DMS 273 (cell line): Measurements from ENCODE around the gene YTHDC1.

ENCODE experiments used
- DNase-seq: peaks from one replicate; lab custom pipeline; 2025; ENCODE audit not compliant: unreplicated experiment; lab: John Stamatoyannopoulos, UW

Gene YTHDC1

DNA sequence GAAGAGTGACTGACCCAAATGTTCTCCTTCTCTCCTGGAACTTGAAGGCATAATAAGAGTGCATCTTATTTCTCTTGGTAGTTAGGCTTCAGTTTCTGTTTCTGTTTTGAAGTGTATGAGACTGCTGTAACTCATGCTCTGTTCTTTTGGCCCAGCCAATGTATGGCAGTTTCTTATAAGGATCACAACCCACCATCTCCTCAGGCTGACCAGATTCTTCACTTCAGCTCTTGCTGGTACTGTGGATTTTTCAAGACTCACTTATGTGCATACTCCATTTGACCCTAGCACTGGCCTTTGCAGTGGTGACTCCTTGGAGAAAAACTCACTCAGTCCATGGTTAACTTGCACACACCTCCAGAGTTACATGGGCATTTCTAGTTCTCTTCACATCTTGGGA lies 9.6 kb upstream of the YTHDC1 start:
- no peak for DNase-seq

DNA sequence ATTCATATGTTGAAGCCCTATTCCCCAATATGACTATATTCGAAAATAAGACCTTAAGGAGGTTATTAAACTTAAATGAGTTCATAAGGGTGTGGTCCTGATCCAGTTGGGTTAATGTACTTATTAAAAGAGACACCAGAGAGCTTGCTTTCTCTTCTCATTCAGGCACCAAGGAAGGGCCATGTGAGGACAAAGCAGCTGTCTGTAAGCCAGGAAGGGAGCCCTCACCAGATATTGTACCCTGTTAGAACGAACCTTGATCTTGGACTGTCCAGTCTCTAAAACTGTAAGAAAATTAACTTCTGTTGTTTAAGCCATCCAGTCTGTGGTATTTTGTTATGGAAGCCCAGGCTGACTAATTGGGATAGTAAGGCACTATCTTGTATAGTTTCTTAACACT lies 9.1 kb upstream of the YTHDC1 start:
- DNase-seq: no peak

DNA sequence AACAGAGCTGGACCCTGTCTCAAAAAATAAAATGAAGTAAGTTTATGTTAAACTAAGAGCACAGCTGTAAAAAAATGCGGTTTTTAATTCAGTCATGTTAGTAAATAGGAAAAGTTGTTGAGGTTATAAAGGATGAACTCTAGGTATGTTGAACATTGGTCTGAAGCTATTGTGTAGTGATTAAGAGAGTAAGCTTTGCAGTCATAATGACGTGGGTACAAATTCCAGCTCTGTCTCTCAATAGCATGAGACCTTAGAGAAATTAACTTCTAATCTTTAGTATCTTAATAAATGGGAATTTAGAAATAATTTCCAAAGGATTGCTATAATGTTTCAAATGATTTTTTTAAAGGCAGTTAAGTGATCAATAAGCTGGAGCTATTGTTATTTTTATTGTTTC lies 2.9 kb upstream of the YTHDC1 start:
- DNase-seq: no peak

DNA sequence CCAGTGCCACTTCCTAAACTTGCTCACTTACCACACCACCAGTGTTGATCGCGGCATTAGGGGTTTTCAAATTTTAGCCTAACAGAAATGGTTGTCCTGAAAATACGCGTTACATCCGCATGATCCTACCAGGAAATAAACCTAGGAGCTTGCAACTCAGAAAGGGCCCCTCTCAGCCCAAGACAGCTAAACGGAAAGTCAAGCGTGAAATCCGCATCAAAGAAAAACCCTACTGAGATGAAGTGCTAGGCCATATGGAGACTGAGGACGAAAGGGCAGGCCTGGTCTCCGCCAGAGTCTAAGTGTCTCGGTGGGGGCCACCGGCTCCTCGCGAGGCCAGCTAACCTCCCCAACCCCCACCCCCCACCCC lies 626 bp downstream of the YTHDC1 start:
- DNase-seq: peak; percentile 65

DNA sequence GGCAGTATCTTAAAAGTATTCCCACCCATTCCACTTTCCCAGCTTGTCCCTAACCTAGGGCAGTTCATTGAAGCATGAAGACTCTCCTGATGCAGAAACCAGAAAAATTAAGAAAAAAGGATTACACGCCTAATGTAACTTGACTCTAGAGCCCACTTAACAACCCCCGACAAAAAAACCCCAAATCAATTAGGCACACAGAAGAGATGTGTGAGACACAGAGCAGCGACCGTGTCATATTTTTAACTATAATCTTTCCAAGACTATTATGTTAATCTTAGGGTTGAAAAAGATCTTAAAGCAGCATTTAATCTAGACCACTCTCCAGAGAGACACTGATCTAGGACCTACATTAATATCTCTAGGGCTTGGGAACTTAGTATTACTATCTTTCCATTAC lies 1.3 kb downstream of the YTHDC1 start:
- DNase-seq: peak; percentile 10

DNA sequence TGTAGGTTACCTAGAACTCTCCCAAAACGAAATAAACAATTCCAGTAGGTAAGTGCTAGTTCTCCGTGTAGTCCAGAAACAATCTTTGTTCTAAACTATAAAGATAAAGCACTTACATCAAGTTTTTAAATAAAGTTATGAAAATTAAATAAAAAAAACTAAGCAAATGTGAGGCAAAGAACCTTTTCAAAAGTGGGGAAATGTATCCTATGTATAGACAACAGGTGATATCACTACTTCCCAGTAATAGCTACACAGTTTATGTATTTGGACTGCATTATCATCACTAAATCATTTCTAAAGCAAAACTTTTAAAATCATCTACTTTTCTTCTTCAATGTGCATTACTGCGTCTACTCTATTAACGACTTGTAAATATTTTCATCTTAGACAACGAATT lies 2.0 kb downstream of the YTHDC1 start:
- DNase-seq: no peak

DNA sequence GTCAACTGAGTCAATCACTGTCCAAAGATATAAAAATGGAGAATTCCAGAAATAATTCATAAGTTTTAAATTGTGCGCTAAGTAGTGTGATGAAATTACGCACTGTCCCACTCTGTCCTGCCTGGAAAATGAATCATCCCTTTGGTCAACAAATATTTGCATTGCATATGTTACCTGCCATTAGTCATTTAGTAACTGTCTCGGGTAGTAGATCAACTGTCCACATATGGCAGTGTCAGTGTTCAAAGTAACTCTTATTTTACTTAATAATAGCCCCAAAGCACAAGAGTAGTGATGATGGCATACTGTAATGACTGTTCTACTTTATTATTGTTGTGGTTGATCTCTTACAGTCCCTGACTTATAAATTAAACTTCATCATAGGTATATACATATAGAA lies 3.4 kb downstream of the YTHDC1 start:
- no peak for DNase-seq

DNA sequence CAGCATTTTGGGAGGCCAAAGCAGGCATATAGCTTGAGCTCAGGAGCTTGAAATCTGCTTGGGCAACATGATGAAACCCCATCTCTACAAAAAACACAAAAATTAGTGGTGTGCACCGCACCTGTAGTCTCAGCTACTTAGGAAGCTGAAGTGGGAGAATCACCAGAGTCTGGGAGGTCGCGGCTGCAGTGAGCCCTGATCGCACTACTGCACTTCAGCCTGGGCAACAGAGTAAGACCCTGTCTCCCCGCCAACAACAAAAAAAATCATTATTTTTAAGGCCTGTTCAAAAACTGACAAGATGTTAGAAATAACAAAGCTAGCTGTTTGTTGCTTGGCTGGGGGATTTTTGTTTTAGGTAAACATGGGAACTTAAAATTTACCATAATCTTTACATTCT lies 5.1 kb downstream of the YTHDC1 start:
- no peak for DNase-seq

DNA sequence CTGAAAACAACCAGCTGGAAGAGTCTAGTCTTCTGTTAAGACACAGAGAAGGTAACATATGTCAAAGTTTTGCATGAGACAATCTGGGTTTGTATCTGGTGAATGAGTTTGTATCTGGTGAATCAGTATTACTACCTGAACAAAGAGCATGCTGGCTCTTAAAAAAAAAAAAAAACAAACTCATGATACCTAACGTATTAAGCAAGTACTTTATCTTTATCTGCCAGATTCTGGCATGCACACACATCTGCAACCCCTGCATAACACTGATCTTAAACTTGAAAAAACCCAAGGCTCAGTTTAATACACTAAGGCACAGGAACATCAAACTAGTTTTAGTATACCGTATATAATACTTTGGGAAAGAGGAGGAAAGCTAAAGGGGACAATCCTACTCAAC lies 5.8 kb downstream of the YTHDC1 start:
- no peak for DNase-seq

DNA sequence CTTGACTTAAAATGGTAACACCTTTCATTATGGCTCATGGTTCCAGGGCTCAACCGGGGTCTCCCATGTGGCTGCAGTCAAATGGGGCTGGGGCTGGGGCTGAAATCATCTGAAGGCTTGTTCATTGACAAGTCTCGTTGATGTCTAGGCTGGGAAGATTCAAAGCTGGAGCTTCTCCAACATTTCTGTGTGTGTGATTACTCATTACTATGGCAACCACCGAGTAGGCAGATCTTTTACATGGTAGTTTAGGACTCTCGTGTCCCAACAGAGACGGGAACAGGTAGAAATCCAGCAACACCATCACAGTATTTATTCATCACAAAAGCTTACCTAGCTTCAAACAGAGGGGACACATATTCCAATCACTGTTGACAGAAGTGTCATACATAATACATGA lies 7.8 kb downstream of the YTHDC1 start:
- DNase-seq: peak; percentile 6

DNA sequence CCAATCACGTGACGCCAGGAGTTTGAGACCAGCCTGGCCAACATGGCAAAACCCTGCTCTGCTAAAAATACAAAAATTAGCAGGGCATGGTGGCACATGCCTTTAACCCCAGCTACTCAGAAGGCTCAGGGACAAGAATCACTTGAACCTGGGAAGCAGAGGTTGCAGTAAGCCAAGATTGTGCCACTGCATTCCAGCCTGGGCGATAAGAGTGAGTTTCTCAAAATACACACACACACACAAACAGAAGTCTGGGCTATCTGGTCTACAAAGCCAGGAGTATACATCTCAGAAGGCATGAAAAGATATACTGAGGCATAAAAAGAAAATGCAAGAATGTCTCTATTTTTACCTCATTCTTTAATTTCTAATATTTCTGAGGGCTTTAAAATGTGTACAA lies 11.3 kb downstream of the YTHDC1 start:
- no peak for DNase-seq

DNA sequence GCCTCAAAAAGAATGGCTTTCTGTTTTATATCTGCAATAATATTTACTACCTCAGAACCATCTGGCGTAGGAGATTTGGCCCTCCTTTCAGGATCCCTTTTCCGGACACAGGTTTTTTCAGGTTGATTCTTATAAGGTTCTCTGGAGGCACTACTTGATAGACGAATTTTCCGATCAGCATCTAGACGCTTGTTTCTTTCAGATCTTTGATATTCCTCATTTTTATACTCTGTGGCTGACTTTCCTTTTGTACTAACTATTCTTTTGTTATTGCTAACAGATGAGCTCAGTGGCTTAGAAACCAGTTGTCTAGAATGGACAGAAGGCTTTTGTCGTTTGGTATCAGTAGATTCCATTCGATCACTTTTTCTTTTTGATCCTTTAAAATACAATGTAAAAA lies 12.4 kb downstream of the YTHDC1 start:
- no peak for DNase-seq

DNA sequence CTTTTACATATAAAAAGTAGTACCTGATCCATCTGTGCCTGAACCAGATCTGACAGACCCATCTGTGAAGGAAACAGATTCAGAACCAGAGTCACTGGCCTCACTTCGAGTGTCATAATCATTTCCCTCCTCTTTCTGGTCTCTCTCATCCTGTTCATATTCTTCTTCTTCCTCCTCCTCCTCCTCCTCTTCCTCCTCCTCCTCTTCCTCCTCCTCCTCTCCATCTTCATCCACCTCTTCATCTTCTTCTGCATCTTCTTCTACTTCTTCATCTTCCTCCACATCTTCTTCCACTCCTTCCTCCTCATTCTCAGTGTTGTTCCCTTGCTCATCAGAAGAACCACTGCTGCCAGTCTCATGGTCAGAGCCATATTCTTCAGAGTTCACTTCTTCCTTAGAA lies 12.9 kb downstream of the YTHDC1 start:
- DNase-seq: no peak

DNA sequence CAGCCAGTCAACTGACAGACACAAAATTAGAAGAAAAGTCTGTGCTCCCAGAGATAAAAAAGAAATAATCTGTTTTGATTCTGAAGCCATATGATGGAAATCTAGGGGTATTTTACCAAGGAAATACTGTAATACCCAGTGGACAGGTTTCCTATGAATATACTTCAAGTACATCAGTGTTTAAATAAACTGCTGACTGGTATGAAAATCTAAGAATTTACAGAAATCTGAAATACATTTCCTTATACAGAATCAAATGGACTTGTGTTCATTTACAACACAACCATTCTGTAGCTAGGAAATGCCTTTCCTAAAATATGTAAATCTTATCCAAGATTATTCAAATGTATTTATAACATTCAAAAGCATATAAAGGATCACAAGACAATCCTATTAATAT lies 13.4 kb downstream of the YTHDC1 start:
- DNase-seq: no peak

DNA sequence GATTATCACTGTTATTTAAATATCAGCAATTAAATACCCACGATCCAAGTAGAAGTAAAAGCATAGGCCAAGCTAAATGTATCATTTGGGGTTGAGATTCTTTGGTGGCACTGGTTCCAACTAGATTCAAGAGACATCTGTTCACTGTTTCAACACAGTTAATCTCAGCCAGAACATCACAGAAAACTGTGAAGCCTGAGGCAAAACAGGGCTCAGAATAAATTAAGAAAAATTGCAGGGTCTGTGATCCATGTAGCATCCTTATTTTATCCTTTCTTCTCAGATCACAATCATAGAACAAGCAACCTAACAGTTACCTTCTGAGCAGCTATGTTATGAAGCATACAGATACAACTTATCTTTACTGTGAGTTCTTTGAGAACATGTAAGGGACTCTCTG lies 23.7 kb downstream of the YTHDC1 start:
- no peak for DNase-seq

DNA sequence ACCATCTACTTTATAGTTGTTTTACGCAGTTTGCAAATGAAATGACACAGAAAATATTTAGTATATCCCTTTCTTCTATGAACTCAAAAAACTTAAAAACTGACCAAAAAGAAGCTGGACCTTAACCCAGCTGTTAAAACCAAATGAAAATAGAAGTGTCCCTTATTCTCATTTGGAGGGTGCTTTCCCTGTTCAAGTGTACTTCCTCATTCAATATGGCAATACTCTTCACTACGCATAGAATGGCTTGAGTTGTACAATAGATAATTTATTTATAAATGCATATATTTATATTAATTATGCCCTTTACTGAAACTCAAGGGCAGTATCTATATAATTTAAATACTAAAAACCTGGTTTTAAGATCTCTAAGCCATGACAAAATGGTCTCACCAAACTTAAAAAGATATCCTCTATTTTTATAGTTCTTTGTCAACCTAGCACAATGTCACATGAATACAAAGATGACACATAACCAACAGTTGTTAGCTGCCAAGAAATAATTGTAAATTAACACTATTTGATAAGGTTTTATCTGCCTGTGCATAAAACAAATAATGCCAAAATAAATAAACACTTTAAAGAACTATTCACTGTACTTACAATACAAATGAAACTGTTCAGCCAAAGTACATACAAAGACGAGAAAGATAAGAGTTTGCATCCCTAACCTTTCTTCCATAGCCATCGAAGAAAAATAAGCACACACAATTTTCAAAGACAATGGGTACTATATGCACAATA lies 25.2 kb downstream of the YTHDC1 start:
- DNase-seq: no peak

DNA sequence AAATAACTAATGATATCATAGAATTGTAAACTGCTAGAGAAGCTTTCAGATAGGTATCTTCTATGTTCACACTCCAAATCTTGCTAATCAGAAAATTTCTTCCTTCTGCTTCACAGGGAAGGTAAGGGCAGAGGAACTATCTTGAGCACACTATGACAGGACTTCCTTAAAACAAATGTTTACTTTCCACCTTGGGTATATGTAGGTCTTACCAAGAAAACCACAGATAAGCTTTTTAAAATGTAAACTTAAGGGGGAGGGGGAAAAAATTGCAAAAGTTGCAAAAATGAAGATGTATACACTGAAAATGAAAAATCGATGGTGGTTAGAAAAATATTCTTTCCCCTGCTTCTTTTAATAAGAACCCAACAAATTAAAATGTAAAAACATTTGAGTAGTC lies 30.9 kb downstream of the YTHDC1 start:
- no peak for DNase-seq

DNA sequence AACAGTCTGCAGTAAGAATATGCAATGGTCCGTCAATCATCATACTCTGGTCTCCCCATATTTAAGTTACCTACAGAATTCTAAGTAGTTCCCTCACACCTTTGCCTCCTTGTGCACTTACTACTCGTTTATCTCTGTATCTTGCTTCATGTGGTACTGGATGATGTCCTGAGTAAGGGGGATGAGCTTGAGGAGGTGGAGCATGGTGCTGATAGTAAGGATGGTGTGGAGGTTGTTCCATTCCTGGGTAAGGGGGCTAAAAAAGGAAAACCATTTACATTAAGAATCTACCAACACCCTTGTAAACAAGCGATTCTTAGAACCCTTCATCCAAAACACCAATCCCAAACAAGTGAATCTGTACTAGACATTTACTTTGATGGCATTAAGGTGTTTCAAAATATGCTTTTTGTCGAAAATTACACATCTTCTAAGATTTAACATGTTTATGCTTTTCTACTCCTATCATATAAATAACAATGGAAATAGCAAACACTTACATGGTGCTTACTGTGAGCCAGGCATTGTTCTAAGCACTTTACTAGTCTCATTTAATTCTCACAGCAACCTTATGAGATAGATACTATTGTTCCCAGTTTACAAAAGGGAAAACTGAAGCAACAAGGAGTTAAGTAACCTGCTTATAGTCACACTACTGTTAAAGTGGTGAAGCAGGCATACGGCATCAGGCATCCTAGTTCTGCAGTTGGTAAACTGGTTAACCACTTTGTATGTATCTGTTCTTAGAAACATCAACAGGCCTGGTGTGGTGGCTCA lies 33.5 kb downstream of the YTHDC1 start:
- DNase-seq: no peak

DNA sequence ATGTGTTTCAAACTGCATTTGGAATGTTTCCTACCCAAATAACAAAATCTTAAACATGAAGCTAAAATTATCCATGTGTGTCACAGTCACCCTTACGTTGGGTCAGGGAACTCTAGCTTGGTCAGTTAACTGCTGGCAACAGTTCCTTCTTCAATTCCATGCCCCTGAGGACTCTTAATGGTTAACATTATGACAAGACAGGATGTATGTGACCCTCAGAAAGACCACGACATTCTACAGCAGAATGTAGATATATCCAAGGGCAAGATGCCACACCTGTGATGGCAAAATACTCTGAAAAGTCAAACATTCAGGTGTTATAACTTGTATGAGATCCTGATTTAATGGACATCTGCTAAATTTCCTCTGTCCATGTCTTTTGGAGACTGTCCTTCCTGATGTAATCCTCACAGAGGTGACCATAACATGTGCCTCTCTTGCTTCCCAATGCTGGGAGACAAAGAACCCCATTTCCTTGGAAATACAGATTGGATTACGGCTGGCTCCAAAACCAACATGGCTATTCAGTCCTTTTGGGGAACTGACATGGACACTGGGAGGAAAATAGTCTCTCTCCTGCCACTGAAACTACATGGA lies 39.1 kb downstream of the YTHDC1 start:
- no peak for DNase-seq

DNA sequence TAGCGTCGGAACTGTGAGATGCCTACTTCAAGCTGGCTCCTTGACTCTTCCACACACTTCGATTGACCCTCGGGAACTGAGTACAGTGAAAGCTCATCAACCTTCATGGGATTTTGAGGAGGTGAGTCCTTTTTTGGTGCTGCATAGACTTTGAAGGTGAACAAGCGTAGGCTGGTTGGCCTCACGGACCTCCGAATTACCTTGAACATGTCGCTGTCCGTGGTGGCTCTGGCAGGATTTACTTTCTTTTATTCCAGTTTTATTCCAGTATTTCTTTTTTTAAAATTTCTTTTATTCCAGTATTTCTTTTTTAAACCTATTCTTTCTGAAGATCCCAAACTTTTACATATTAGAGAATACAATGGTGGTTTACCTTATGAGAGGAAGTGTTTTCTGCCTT lies 45.2 kb downstream of the YTHDC1 start:
- no peak for DNase-seq

DNA sequence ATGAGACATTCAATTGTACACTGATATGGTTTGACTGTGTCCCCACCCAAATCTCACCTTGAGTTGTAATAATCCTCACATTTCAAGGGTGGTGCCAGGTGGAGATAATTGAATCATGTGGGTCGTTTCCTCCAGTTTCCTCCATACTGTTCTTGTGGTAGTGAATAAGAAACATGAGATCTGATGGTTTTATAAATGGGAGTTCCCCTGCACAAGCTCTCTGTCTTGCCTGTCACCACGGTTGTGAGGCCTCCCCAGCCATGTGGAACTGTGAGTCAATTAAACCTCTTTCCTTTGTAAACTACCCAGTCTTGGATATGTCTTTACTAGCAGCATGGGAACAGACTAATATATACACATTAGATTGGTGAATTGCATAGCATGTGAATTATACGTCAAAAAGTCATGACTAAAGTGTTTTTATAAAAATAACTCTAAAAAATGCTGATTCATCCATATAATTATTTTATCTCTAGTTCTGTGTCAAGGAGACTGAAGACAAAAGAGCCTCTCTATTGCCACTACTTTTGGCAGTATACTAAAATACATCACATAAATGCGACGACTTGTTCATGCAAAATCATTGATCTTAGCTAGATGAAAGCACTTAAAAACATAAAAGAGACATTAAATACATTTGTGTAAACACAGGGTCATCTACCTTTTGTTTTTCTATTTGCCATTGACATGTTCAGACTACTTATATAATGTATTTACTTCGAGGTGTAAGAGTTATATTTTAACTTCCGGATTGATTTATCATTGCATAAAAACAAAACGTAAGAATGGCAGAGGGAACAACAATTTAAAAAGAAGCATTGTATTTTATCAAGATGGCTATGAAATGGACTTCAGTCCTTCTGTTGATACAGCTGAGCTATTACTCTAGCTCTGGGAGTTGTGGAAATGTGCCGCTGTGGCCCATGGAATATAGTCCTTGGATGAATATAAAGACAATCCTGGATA lies 50.1 kb downstream of the YTHDC1 start:
- DNase-seq: no peak
